Cardiac muscle cell (in vitro differentiated cells and primary cell): ENCODE results near the gene ITGBL1. TPM values are rescaled to one million over a fixed set of nuclear protein-coding genes. Genes with fewer than 3 reads are reported as not detected.

Source experiments
- DNase-seq, 2 donors: peaks; one replicate each; pipeline versions ENCODE4 v3.0.0 to v3.0.0-alpha.2; 2010 to 2017; ENCODE audit warnings: low read depth in 1 of 2, low spot score in 1 of 2
- H3K27ac ChIP-seq: fragments of 200-600 bp; sonication (generic); 2 replicates; pipeline ENCODE4 v1.5.1; 2016
- H3K27me3 ChIP-seq: fragments of 200-600 bp; sonication (generic); 2 replicates; pipeline ENCODE4 v1.6.0; 2016; ENCODE audit warnings: control low read depth
- H3K36me3 ChIP-seq: fragments of 200-600 bp; sonication (generic); 2 replicates; pipeline ENCODE4 v1.5.1; 2016; ENCODE audit warnings: control low read depth
- H3K4me1 ChIP-seq: fragments of 200-600 bp; sonication (generic); 2 replicates; pipeline ENCODE4 v1.8.1; 2017; ENCODE audit warnings: low read depth, mild to moderate bottlenecking, mixed run types
- H3K4me3 ChIP-seq: fragments of 200-600 bp; sonication (generic); 2 replicates; pipeline ENCODE4 v1.5.1; 2016; ENCODE audit warnings: mild to moderate bottlenecking
- H3K9me3 ChIP-seq: fragments of 200-600 bp; sonication (generic); 2 replicates; pipeline ENCODE4 v1.5.1; 2017; ENCODE audit warnings: low read depth, mild to moderate bottlenecking, control low read depth
- CTCF ChIP-seq: IDR thresholded peaks from 2 replicates; pipeline ENCODE4 v1.5.1; 2012; ENCODE audit warnings: low read depth, mild to moderate bottlenecking, low read length
- polyA plus RNA-seq: library from polyadenylated mRNA; unstranded; fragments of >200 nt; fragmentation: Nextera tagmentation; extraction: Ambion mirVana; gene quantifications from 2 replicates; pipeline ENCODE4 v1.2.1, GENCODE V29; 2016
- total RNA-seq: library from RNA; depleted of rRNA; stranded (reverse); fragments of >200 nt; gene quantifications from 2 replicates; pipeline ENCODE4 v1.2.3, GENCODE V29; 2016

The ITGBL1 gene, protein sequence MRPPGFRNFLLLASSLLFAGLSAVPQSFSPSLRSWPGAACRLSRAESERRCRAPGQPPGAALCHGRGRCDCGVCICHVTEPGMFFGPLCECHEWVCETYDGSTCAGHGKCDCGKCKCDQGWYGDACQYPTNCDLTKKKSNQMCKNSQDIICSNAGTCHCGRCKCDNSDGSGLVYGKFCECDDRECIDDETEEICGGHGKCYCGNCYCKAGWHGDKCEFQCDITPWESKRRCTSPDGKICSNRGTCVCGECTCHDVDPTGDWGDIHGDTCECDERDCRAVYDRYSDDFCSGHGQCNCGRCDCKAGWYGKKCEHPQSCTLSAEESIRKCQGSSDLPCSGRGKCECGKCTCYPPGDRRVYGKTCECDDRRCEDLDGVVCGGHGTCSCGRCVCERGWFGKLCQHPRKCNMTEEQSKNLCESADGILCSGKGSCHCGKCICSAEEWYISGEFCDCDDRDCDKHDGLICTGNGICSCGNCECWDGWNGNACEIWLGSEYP
- total RNA-seq (not detected in 2 replicates), polyA plus RNA-seq (0.12 TPM in 1 of 2 replicates, not detected in the other)

DNA sequence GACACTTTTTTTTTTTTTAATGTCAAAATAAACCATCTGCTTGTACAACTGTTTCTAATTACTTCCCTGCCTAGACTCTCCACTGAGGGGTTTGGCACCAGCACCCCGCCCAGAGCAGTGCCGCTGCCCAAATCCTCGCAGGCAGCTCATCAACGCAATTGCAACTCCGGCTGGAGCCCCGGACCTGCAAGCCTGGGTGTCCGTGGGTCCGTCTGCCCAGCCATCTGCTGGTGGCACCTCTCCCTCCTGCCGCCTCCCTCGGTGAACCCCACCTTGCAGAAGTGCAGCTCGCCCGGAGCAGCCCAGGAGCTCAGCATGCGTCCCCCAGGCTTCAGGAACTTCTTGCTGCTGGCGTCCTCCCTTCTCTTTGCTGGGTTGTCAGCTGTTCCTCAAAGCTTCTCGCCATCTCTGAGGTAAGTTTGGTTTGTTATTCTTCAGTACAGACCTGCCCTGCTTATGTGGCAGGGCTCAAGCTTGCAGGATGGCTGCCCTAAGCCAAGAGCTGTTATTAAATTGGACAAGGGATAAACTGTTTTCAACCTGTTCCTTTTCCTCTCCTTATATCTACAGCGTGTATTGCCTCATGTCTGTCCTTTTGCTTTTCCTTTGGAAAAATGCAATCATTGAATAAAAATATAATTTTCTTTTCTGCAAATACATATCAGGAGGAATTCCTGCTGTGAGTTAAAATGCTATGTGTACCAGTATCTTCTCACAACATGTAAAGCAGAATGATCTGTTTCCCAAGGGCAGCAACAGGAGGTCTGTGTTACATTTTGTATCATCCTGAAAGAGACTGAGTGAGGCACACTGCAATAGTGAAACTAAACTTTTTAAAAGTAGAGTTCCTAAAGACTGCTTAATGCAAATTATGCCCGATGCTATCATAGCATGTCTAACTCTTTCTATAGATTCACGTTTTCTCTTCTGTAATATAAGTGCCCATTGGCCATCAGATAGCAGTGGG is at the start of gene ITGBL1:
ITGBL1 (plus strand) TSS at position 157 of the 967 bp plus-strand sequence; CDS start at position 316, 159 bp downstream.
- H3K4me3 ChIP-seq = no peak within 1 kb of the TSS
- no peak within 1 kb of the TSS for H3K27ac ChIP-seq
- DNase-seq = peak in 1 of 2 donors; percentile 8
- TF ChIP-seq CTCF = no peak
- H3K36me3 ChIP-seq = no peaks in the 10 kb centered on the region
- H3K27me3 ChIP-seq = peaks cover 8% of the 10 kb centered on the region
- H3K9me3 ChIP-seq = no peaks in the 10 kb centered on the region
- H3K4me1 ChIP-seq = no peaks in the 10 kb centered on the region

DNA sequence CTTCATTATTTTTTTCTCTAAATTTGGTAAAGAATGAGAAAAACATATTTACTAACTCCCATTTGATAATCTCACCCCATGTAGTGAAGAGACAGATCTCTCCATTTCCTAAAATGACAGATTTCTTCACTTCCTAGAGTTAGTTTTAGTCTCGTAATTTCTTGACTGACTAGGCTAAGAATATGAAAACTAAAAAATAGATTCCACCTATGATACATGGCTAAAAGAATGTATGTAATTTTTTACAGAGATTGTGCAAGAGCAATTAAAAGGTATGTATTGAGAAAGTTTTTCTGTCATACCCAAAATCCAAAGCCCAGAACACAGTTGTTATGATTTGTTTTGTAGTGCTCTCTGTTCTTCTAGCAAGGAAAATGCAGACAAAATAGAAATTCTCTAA is 45.7 kb upstream of the ITGBL1 start:
- DNase-seq = no peak
- H3K27me3 ChIP-seq = no peaks in the 10 kb centered on the region
- H3K4me3 ChIP-seq = no peak overlapping the region
- H3K4me1 ChIP-seq = no peaks in the 10 kb centered on the region
- H3K9me3 ChIP-seq = no peaks in the 10 kb centered on the region
- no peaks in the 10 kb centered on the region for H3K36me3 ChIP-seq
- TF ChIP-seq CTCF = no peak
- H3K27ac ChIP-seq = no peak overlapping the region

GRCh38 chr13:101408154-101408553 is 44.3 kb upstream of the ITGBL1 start:
- TF ChIP-seq CTCF = no peak
- Histone ChIP-seq H3K9me3 (no peaks in the 10 kb centered on the region), H3K4me3 (no peak overlapping the region), H3K36me3 (no peaks in the 10 kb centered on the region), H3K4me1 (no peaks in the 10 kb centered on the region), H3K27ac (no peak overlapping the region), H3K27me3 (peaks cover 6% of the 10 kb centered on the region)
- no peak for DNase-seq

DNA sequence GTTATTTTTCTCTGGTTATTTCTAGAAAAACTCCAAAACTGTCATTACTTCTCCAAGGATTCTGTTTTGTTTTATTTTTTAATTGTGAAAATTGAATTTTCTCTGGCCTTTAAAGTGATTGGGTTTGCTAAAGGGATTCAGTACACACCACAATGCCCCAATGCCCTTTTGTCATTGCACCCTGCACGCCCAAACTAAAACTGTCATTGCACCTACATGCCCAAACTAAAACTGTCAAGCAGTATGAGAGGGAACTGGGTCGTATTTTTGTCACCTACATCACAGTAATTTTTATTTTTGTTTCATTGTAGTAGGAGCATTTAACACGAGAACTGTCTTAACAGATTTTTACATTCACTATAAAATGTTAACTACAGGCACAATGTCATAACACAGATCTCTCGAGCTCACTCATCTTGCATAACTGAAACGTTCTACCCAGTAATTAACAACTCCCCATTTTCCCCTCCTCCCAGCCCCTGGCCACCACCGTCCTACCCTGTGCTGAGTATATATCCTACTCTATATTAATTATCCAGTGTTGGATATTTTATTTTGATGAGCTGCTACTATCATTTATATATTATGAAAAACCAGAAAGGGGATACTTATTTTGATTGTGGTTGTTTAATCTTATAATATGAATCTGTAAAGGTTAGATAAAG is 43.4 kb upstream of the ITGBL1 start:
- H3K4me3 ChIP-seq = no peak overlapping the region
- no peak overlapping the region for H3K27ac ChIP-seq
- H3K9me3 ChIP-seq = no peaks in the 10 kb centered on the region
- H3K36me3 ChIP-seq = no peaks in the 10 kb centered on the region
- H3K4me1 ChIP-seq = no peaks in the 10 kb centered on the region
- peaks cover 13% of the 10 kb centered on the region for H3K27me3 ChIP-seq
- no peak for TF ChIP-seq CTCF
- DNase-seq = no peak

- Histone ChIP-seq H3K9me3 (no peaks in the 10 kb centered on the region), H3K4me1 (no peaks in the 10 kb centered on the region), H3K36me3 (no peaks in the 10 kb centered on the region), H3K4me3 (no peak overlapping the region), H3K27me3 (peaks cover 43% of the 10 kb centered on the region), H3K27ac (no peak overlapping the region)
- DNase-seq = no peak
- TF ChIP-seq CTCF = no peak
Observed at GRCh38 chr13:101412076-101412475, 40.4 kb upstream of the ITGBL1 start.
